Hindlimb muscle (tissue), 1 donor: ENCODE measurements around the gene B2M. TPM values are rescaled to one million over a fixed set of nuclear protein-coding genes. Genes with fewer than 3 reads are reported as not detected.
"Not testable (repeated sequence)": the region's sequence is repeated elsewhere in the genome, so short reads cannot be mapped to it uniquely, and the experiment has no call there.

Experiments used
- DNase-seq: peaks from one replicate; pipeline ENCODE4 v3.0.0-alpha.2; 2013
- polyA plus RNA-seq: library from polyadenylated mRNA; unstranded; fragments of 120-200 nt; gene quantifications from one replicate; pipeline ENCODE4 v1.2.1, GENCODE V29; 2013; ENCODE audit not compliant: insufficient read length

Gene B2M
- polyA plus RNA-seq, 1 donor, result 537 TPM

- no peak for DNase-seq
These were observed 15.5 kb downstream of the B2M start for GRCh38 chr15:44726568-44727484.

- DNase-seq, result no peak
These were observed 16.3 kb downstream of the B2M start for GRCh38 chr15:44727485-44728231.

DNA sequence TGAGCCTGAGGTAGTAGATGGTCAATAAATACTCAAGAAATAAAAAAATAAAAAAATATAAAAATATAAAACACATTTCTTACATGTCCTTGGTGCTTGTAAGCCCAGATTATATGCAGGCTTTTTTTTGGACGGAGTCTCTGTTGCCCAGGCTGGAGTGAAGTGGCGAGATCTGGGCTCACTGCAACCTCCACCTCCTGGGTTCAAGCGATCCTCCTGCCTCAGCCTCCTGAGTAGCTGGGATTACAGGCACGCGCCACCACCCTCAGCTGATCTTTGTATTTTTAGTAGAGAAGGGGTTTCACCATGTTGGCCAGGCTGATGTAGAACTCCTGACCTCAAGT lies 16.9 kb downstream of the B2M start:
- not testable (repeated sequence) for DNase-seq

GRCh38 chr15:44728576-44729407 lies 17.5 kb downstream of the B2M start:
- DNase-seq, result peak; percentile 96

DNA sequence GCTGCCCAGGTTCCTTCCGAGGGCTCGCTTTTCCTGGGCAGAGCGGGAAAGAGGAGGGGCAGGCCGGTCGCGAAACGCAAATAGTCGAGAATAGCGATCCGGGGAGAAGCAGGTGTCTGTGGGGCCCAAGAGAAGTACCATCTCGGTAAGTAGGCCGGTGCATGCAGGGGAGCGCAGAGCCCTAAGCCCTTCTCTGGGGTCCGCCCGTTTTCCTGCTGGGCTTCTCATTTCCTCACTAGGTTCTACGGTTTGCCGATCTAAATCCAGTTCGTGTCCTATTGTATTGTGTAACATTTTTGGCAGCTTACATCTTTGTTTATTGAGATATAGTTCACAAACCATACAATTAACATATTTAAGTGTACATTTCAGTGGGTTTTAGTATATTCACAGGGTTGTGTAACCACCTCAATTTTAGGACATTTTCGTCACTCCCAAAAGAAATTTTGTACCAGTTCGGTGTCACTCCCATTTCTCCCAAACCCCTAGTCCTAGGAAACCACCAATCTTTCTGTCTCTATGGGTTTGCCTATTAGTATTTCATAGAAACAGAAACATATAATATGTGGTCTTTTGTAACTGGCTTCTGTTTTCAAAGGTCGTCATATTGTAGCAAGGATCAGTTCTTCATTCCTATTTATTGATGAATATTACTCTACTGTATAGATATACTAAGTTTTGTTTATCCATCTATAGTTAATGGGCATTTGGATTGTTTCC lies 18.3 kb downstream of the B2M start:
- DNase-seq, result peak; percentile 51

DNA sequence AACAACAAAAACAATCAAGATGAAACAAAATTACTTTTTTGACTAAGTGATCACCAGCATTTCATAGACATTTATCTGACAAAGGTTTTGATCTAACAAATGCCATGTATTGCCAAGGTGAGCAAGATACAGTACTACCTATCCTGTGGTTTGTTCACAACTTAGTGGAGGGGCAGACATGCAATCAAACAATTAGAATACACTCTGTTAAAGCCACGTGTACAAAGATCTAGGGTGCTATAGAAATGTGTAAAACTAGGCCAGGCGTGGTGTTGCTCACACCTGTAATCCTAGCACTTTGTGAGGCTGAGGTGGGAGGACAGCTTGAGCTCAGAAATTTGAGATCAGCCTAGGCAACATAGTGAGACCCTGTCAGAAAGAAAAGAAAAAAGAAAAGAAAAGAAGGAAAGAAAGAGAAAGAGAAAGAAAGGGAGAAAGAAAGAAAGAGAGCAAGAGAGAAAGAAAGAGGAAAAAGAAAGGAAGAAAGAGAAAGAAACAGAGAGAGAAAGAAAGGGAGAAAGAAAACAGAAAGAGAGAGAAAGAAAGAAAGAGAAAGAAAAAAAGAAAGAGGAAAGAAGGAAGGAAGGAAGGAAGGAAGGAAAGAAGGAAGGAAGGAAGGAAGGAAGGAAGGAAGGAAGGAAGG lies 23.6 kb downstream of the B2M start:
- no peak for DNase-seq

DNA sequence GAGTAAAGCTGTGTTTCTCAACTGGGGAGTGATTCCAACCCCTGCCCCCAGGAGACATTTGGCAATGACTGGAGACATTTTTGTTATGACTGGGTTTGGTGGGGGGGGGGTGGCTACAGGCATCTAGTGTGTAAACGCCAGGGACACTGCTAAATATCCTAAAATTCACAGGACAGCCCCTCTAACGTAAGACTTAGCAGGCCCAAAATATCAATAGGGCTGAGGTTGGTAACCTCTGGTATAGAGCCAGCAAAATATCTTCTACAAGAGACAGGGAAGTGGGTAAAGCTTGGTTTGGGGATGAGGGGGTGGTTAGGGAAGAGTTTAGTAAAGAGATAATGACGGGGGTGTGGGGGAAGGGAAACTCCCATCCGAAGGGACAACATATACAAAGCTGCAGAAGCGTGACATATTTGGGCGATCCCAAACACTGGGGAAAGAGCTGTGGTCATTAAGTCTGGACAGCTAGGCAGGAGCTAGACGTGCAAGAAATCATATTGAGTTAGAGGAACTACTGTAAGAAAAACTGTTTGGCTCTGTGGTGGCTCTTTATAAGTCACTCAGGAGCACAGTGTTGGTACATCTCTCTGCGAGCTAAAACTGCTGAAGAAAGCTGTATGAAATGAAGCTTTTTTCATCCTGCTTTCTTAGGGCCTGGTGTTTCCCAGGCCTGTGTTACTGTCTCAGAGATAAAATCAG lies 24.3 kb downstream of the B2M start:
- DNase-seq, result no peak

DNA sequence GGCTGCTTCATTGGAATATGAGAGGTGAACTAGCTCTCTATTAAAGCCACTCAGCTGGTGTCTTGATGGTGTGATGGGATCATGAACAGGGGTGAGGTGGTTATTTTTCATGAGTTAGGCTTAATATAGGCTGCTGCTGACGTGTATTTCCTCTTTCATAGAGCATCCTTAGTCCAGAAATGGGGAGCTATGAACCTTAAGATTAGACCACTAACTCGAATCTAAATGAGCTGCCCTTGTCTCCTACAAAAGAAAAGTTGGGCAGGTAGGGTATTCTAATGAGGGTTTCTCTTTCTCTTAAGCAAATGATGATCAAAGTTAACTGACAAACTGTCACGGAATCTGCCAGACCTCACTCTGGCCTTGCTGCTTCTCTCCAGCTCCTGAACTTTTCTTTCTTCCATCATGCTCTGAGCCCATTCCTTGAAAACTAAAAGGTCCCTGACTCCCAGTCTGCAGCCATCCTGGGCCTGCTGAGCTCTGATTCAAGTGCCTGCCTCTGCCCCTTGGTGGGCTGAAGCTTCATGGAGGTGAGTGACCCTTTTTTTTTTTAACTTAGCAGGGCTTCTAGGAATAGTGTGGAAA lies 25.0 kb downstream of the B2M start, which contains the start of gene TRIM69:
Gene TRIM69 (plus strand): TSS at position 348 of the 585 bp plus-strand sequence. CDS start 177 bp downstream, at position 525.
- no peak for DNase-seq

DNA sequence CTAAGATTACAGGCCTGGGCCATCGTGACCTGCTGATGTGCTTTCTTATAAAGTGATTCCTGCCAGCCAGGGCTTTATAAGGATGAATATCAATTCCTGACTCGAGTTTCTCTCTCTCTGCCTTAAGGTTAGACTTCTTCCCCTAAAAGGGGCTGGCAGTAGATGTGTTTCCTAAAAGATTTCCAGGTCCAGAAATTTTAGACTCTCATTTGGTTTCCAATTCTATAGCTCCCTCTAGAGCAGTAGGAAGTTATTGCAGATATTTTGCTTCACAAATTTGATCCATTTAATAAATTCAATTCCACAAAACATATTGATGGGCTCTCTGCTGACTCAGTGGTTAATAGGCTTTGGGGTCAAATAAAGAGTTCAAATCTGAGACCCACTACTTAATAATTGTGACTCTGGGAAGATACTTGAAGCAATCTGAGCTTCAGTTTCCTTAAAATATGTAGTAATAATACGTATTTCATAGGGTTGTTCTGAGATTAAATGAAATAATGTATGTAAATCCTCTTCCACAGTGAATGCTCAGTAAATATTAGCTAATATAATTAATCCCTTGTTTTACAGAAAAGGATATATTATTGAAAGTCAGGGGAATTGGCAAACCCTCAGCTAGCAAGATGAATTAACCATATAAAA lies 27.1 kb downstream of the B2M start:
- DNase-seq, result no peak

DNA sequence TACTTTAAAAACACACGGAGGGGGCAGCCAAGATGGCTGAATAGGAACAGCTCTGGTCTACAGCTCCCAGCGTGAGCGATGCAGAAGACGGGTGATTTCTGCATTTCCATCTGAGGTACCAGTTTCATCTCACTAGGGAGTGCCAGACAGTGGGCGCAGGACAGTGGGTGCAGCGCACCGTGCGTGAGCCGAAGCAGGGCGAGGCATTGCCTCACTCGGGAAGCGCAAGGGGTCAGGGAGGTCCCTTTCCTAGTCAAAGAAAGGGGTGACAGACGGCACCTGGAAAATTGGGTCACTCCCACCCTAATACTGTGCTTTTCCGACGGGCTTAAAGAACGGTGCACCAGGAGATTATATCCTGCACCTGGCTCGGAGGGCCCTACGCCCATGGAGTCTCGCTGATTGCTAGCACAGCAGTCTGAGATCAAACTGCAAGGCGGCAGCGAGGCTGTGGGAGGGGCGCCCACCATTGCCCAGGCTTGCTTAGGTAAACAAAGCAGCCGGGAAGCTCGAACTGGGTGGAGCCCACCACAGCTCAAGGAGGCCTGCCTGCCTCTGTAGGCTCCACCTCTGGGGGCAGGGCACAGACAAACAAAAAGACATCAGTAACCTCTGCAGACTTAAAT lies 28.0 kb downstream of the B2M start:
- not testable (repeated sequence) for DNase-seq

GRCh38 chr15:44743454-44743853 lies 32.1 kb downstream of the B2M start:
- DNase-seq, result not testable (repeated sequence)

- no peak for DNase-seq
These were observed 42.0 kb downstream of the B2M start for GRCh38 chr15:44753345-44753744.

- DNase-seq, result no peak
These were observed 51.9 kb downstream of the B2M start for GRCh38 chr15:44763187-44763586.

- no peak for DNase-seq
These were observed 52.5 kb downstream of the B2M start for GRCh38 chr15:44763848-44764247.

DNA sequence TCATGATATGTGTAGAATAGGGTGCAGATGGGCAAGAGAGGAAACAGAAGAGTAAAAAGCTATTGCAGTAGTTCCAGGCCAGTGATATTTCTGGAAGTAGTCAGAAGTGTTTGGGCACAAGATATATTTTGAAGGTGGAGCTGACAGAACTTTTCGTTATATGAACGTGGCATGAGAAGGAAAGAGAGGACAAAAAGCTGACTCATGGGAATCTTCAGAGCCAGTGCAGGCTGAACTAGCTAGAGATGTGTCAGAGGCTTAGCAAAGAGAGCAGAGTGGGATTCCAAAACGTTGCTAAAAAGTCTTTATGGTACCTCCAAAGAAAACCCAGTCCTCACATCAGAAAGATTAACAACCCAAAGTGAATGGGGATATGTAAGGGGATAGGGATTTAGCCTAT lies 53.7 kb downstream of the B2M start:
- DNase-seq, result no peak
